ENCODE data around the gene LILRB3.

The LILRB3 gene

GRCh38 chr19:54254195-54254906 lies 31.5 kb upstream of the LILRB3 start:
- H3K4me1 ChIP-seq (ENCODE audit: control insufficient read depth, low read depth, low read length) = no peaks in the 10 kb centered on the region

GRCh38 chr19:54253331-54254194 lies 30.8 kb upstream of the LILRB3 start:
- Histone ChIP-seq H3K27me3 (ENCODE audit: insufficient read depth, low read length, poor library complexity) (no peaks in the 10 kb centered on the region), H3K79me2 (ENCODE audit: control insufficient read depth, insufficient read depth, low read length) (no peaks in the 10 kb centered on the region), H3K4me2 (ENCODE audit: low read length) (no peak overlapping the region), H3K23ac (ENCODE audit: low read length) (no peak overlapping the region), H2BK15ac (replicated peaks; ENCODE audit: low read depth) (no peak overlapping the region), H2BK5ac (ENCODE audit: low read length) (no peak overlapping the region), H3K9ac (ENCODE audit: low read length) (no peak overlapping the region), H3K36me3 (ENCODE audit: control insufficient read depth, insufficient read depth, low read length) (no peaks in the 10 kb centered on the region), H4K8ac (ENCODE audit: low read depth, low read length) (no peak overlapping the region), H3K4me1 (ENCODE audit: control insufficient read depth, low read depth, low read length) (no peaks in the 10 kb centered on the region), H3K79me1 (ENCODE audit: low read length) (no peaks in the 10 kb centered on the region), H3K27ac (ENCODE audit: low read depth, low read length) (no peak overlapping the region), H4K5ac (ENCODE audit: low read length) (no peak overlapping the region), H2AK5ac (ENCODE audit: low read length) (no peak overlapping the region), H3K4ac (ENCODE audit: low read depth, low read length) (no peak overlapping the region), H3K18ac (ENCODE audit: low read length) (no peak overlapping the region), H3K56ac (ENCODE audit: low read length) (no peak overlapping the region), H3K4me3 (ENCODE audit: low read length) (no peak overlapping the region), H2BK120ac (ENCODE audit: low read depth, low read length) (no peak overlapping the region)
- DNase-seq = no peak
- WGBS (ENCODE audit: extremely low coverage, insufficient coverage, low lambda C conversion rate) = no CpG with 5 or more reads among the region's 23 CpGs

More at GRCh38 chr19:54254195-54254906, 31.5 kb upstream of the LILRB3 start:
- no peak for DNase-seq
- Histone ChIP-seq H3K4ac (ENCODE audit: low read depth, low read length) (no peak overlapping the region), H3K18ac (ENCODE audit: low read length) (no peak overlapping the region), H3K56ac (ENCODE audit: low read length) (no peak overlapping the region), H4K8ac (ENCODE audit: low read depth, low read length) (no peak overlapping the region), H3K79me2 (ENCODE audit: control insufficient read depth, insufficient read depth, low read length) (no peaks in the 10 kb centered on the region), H3K4me2 (ENCODE audit: low read length) (no peak overlapping the region), H4K5ac (ENCODE audit: low read length) (no peak overlapping the region), H3K36me3 (ENCODE audit: control insufficient read depth, insufficient read depth, low read length) (no peaks in the 10 kb centered on the region), H3K27me3 (ENCODE audit: insufficient read depth, low read length, poor library complexity) (no peaks in the 10 kb centered on the region), H3K4me3 (ENCODE audit: low read length) (no peak overlapping the region), H2BK5ac (ENCODE audit: low read length) (no peak overlapping the region), H3K27ac (ENCODE audit: low read depth, low read length) (no peak overlapping the region), H2BK120ac (ENCODE audit: low read depth, low read length) (no peak overlapping the region), H2AK5ac (ENCODE audit: low read length) (no peak overlapping the region), H3K23ac (ENCODE audit: low read length) (no peak overlapping the region), H3K9ac (ENCODE audit: low read length) (no peak overlapping the region), H3K79me1 (ENCODE audit: low read length) (no peaks in the 10 kb centered on the region), H2BK15ac (replicated peaks; ENCODE audit: low read depth) (no peak overlapping the region)
- WGBS (ENCODE audit: extremely low coverage, insufficient coverage, low lambda C conversion rate) = no CpG with 5 or more reads among the region's 17 CpGs

GRCh38 chr19:54252845-54253244 lies 30.0 kb upstream of the LILRB3 start:
- no peak overlapping the region for H3K4ac ChIP-seq (ENCODE audit: low read depth, low read length)
- H2AK5ac ChIP-seq (ENCODE audit: low read length) = no peak overlapping the region
- no peaks in the 10 kb centered on the region for H3K79me1 ChIP-seq (ENCODE audit: low read length)
- no peaks in the 10 kb centered on the region for H3K27me3 ChIP-seq (ENCODE audit: insufficient read depth, low read length, poor library complexity)
- no peak overlapping the region for H2BK5ac ChIP-seq (ENCODE audit: low read length)
- no peak overlapping the region for H2BK120ac ChIP-seq (ENCODE audit: low read depth, low read length)
- H4K8ac ChIP-seq (ENCODE audit: low read depth, low read length) = no peak overlapping the region
- H3K4me2 ChIP-seq (ENCODE audit: low read length) = no peak overlapping the region
- no peaks in the 10 kb centered on the region for H3K4me1 ChIP-seq (ENCODE audit: control insufficient read depth, low read depth, low read length)
- no peak overlapping the region for H2BK15ac ChIP-seq (replicated peaks; ENCODE audit: low read depth)
- no peaks in the 10 kb centered on the region for H3K36me3 ChIP-seq (ENCODE audit: control insufficient read depth, insufficient read depth, low read length)
- no peak overlapping the region for H3K4me3 ChIP-seq (ENCODE audit: low read length)
- WGBS (ENCODE audit: extremely low coverage, insufficient coverage, low lambda C conversion rate) = no CpG with 5 or more reads among the region's 11 CpGs
- no peak overlapping the region for H3K56ac ChIP-seq (ENCODE audit: low read length)
- no peak overlapping the region for H3K27ac ChIP-seq (ENCODE audit: low read depth, low read length)
- no peak overlapping the region for H3K9ac ChIP-seq (ENCODE audit: low read length)
- no peak overlapping the region for H3K18ac ChIP-seq (ENCODE audit: low read length)
- H4K5ac ChIP-seq (ENCODE audit: low read length) = no peak overlapping the region
- no peaks in the 10 kb centered on the region for H3K79me2 ChIP-seq (ENCODE audit: control insufficient read depth, insufficient read depth, low read length)
- no peak overlapping the region for H3K23ac ChIP-seq (ENCODE audit: low read length)
- no peak for DNase-seq

- no peaks in the 10 kb centered on the region for H3K4me1 ChIP-seq (ENCODE audit: control insufficient read depth, low read depth, low read length)
- no peaks in the 10 kb centered on the region for H3K27me3 ChIP-seq (ENCODE audit: insufficient read depth, low read length, poor library complexity)
- DNase-seq = no peak
- no peak overlapping the region for H3K23ac ChIP-seq (ENCODE audit: low read length)
- H3K79me1 ChIP-seq (ENCODE audit: low read length) = no peaks in the 10 kb centered on the region
- H3K56ac ChIP-seq (ENCODE audit: low read length) = no peak overlapping the region
- H3K9ac ChIP-seq (ENCODE audit: low read length) = no peak overlapping the region
- H2AK5ac ChIP-seq (ENCODE audit: low read length) = no peak overlapping the region
- no peak overlapping the region for H2BK120ac ChIP-seq (ENCODE audit: low read depth, low read length)
- no peak overlapping the region for H4K8ac ChIP-seq (ENCODE audit: low read depth, low read length)
- H3K27ac ChIP-seq (ENCODE audit: low read depth, low read length) = no peak overlapping the region
- H2BK15ac ChIP-seq (replicated peaks; ENCODE audit: low read depth) = no peak overlapping the region
- no peak overlapping the region for H3K4me2 ChIP-seq (ENCODE audit: low read length)
- H3K18ac ChIP-seq (ENCODE audit: low read length) = no peak overlapping the region
- no peak overlapping the region for H4K5ac ChIP-seq (ENCODE audit: low read length)
- H3K4me3 ChIP-seq (ENCODE audit: low read length) = no peak overlapping the region
- no peak overlapping the region for H3K4ac ChIP-seq (ENCODE audit: low read depth, low read length)
- WGBS (ENCODE audit: extremely low coverage, insufficient coverage, low lambda C conversion rate) = no CpG with 5 or more reads among the region's 9 CpGs
- H2BK5ac ChIP-seq (ENCODE audit: low read length) = no peak overlapping the region
- no peaks in the 10 kb centered on the region for H3K36me3 ChIP-seq (ENCODE audit: control insufficient read depth, insufficient read depth, low read length)
- H3K79me2 ChIP-seq (ENCODE audit: control insufficient read depth, insufficient read depth, low read length) = no peaks in the 10 kb centered on the region
Observed at GRCh38 chr19:54252243-54252642, 29.4 kb upstream of the LILRB3 start.

- Histone ChIP-seq H3K23ac (ENCODE audit: low read length) (no peak overlapping the region), H3K4me1 (ENCODE audit: control insufficient read depth, low read depth, low read length) (no peaks in the 10 kb centered on the region), H3K4me2 (ENCODE audit: low read length) (no peak overlapping the region), H3K4ac (ENCODE audit: low read depth, low read length) (no peak overlapping the region), H3K79me2 (ENCODE audit: control insufficient read depth, insufficient read depth, low read length) (no peaks in the 10 kb centered on the region), H3K56ac (ENCODE audit: low read length) (no peak overlapping the region), H4K8ac (ENCODE audit: low read depth, low read length) (no peak overlapping the region), H2BK120ac (ENCODE audit: low read depth, low read length) (no peak overlapping the region), H4K5ac (ENCODE audit: low read length) (no peak overlapping the region), H2BK15ac (replicated peaks; ENCODE audit: low read depth) (no peak overlapping the region), H3K9ac (ENCODE audit: low read length) (no peak overlapping the region), H3K27me3 (ENCODE audit: insufficient read depth, low read length, poor library complexity) (no peaks in the 10 kb centered on the region), H2AK5ac (ENCODE audit: low read length) (no peak overlapping the region), H3K27ac (ENCODE audit: low read depth, low read length) (no peak overlapping the region), H3K79me1 (ENCODE audit: low read length) (no peaks in the 10 kb centered on the region), H3K18ac (ENCODE audit: low read length) (no peak overlapping the region), H3K4me3 (ENCODE audit: low read length) (no peak overlapping the region), H3K36me3 (ENCODE audit: control insufficient read depth, insufficient read depth, low read length) (no peaks in the 10 kb centered on the region), H2BK5ac (ENCODE audit: low read length) (no peak overlapping the region)
- no peak for DNase-seq
- WGBS (ENCODE audit: extremely low coverage, insufficient coverage, low lambda C conversion rate) = no CpG with 5 or more reads among the region's 8 CpGs
Observed at GRCh38 chr19:54248016-54248601, 25.3 kb upstream of the LILRB3 start.

Measured in mesendoderm (in vitro differentiated cells).